ENCODE data around the gene BSG.
A peak's percentile ranks its signal among the peaks of the same experiment; 100 is the strongest.

Gene BSG

DNA sequence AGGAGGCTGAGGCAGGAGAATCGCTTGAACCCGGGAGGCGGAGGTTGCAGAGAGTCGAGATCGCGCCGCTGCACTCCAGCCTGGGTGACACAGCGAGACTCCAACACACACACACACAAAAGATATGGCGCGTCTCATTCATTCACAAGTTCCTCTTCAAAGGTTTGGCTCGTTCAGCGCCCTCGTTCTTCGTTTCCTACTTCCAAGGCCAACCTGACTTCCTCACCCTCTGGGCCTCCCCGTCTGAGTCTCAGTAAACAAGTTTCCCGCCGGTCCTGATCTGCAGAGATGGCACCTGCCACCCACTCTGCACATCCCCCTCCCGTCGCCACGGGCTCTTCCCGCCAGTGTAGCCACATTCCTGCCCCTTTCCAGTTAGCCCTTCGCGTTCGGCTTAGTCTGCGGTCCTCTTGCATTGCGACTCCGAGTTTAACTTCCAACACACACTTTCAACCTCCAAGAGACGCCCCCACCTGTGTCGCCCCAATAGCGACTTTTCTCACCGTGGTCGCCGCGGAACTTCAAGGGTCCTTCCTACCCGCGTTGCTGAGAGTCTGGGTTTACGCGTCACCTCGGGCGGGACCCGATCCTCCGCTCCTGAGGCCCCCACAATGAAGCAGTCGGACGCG is 1.3 kb upstream of the BSG start (continued):
- TF ChIP-seq, protein P1, sequence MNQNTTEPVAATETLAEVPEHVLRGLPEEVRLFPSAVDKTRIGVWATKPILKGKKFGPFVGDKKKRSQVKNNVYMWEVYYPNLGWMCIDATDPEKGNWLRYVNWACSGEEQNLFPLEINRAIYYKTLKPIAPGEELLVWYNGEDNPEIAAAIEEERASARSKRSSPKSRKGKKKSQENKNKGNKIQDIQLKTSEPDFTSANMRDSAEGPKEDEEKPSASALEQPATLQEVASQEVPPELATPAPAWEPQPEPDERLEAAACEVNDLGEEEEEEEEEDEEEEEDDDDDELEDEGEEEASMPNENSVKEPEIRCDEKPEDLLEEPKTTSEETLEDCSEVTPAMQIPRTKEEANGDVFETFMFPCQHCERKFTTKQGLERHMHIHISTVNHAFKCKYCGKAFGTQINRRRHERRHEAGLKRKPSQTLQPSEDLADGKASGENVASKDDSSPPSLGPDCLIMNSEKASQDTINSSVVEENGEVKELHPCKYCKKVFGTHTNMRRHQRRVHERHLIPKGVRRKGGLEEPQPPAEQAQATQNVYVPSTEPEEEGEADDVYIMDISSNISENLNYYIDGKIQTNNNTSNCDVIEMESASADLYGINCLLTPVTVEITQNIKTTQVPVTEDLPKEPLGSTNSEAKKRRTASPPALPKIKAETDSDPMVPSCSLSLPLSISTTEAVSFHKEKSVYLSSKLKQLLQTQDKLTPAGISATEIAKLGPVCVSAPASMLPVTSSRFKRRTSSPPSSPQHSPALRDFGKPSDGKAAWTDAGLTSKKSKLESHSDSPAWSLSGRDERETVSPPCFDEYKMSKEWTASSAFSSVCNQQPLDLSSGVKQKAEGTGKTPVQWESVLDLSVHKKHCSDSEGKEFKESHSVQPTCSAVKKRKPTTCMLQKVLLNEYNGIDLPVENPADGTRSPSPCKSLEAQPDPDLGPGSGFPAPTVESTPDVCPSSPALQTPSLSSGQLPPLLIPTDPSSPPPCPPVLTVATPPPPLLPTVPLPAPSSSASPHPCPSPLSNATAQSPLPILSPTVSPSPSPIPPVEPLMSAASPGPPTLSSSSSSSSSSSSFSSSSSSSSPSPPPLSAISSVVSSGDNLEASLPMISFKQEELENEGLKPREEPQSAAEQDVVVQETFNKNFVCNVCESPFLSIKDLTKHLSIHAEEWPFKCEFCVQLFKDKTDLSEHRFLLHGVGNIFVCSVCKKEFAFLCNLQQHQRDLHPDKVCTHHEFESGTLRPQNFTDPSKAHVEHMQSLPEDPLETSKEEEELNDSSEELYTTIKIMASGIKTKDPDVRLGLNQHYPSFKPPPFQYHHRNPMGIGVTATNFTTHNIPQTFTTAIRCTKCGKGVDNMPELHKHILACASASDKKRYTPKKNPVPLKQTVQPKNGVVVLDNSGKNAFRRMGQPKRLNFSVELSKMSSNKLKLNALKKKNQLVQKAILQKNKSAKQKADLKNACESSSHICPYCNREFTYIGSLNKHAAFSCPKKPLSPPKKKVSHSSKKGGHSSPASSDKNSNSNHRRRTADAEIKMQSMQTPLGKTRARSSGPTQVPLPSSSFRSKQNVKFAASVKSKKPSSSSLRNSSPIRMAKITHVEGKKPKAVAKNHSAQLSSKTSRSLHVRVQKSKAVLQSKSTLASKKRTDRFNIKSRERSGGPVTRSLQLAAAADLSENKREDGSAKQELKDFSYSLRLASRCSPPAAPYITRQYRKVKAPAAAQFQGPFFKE (tag by site-specific recombination; IDR thresholded peaks at IDR 0.05; ENCODE audit: borderline replicate concordance), result no peak
- no peak for TF ChIP-seq ZNF350 (tag by site-specific recombination; IDR thresholded peaks at IDR 0.05)
- no peak for TF ChIP-seq ZNF530 (tag by site-specific recombination; IDR thresholded peaks at IDR 0.05; ENCODE audit: low read depth)
- TF ChIP-seq ZNF624 (tag by site-specific recombination; IDR thresholded peaks at IDR 0.05), result no peak
- no peak for TF ChIP-seq ZNF514 (tag by site-specific recombination; IDR thresholded peaks at IDR 0.05)
- no peak for TF ChIP-seq ZNF610 (tag by site-specific recombination; IDR thresholded peaks at IDR 0.05; ENCODE audit: borderline replicate concordance)
- no peak for TF ChIP-seq ZNF549 (tag by site-specific recombination; IDR thresholded peaks at IDR 0.05)
- TF ChIP-seq ZNF776 (tag by site-specific recombination; IDR thresholded peaks at IDR 0.05; ENCODE audit: borderline replicate concordance), result no peak
- TF ChIP-seq, protein P2, sequence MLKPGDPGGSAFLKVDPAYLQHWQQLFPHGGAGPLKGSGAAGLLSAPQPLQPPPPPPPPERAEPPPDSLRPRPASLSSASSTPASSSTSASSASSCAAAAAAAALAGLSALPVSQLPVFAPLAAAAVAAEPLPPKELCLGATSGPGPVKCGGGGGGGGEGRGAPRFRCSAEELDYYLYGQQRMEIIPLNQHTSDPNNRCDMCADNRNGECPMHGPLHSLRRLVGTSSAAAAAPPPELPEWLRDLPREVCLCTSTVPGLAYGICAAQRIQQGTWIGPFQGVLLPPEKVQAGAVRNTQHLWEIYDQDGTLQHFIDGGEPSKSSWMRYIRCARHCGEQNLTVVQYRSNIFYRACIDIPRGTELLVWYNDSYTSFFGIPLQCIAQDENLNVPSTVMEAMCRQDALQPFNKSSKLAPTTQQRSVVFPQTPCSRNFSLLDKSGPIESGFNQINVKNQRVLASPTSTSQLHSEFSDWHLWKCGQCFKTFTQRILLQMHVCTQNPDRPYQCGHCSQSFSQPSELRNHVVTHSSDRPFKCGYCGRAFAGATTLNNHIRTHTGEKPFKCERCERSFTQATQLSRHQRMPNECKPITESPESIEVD (tag by site-specific recombination; IDR thresholded peaks at IDR 0.05), result no peak
- TF ChIP-seq ZSCAN16 (tag by site-specific recombination; IDR thresholded peaks at IDR 0.05), result no peak
- TF ChIP-seq GLIS1 (tag by site-specific recombination; IDR thresholded peaks at IDR 0.05), result no peak
- TF ChIP-seq, protein P3, sequence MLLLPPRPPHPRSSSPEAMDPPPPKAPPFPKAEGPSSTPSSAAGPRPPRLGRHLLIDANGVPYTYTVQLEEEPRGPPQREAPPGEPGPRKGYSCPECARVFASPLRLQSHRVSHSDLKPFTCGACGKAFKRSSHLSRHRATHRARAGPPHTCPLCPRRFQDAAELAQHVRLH (tag by site-specific recombination; IDR thresholded peaks at IDR 0.05), result no peak
- TF ChIP-seq ZFHX2 (tag by site-specific recombination; conservative IDR thresholded peaks at IDR 0.05), result peak; percentile 63; the same call in 1 of the 2 replicates
- TF ChIP-seq ZNF596 (tag by site-specific recombination; IDR thresholded peaks at IDR 0.05), result peak; percentile 40; the same call in 1 of the 2 replicates
- TF ChIP-seq ZBTB1 (tag by site-specific recombination; IDR thresholded peaks at IDR 0.05), result no peak
- no peak for TF ChIP-seq KLF10 (tag by site-specific recombination; IDR thresholded peaks at IDR 0.05)
- TF ChIP-seq ZNF707 (tag by site-specific recombination; IDR thresholded peaks at IDR 0.05), result no peak
- no peak for TF ChIP-seq ZNF521 (tag by site-specific recombination; IDR thresholded peaks at IDR 0.05)
- no peak for TF ChIP-seq ZNF571 (tag by site-specific recombination; IDR thresholded peaks at IDR 0.05)
- no peak for TF ChIP-seq ZNF585B (tag by site-specific recombination; IDR thresholded peaks at IDR 0.05)
- TF ChIP-seq, protein P4, sequence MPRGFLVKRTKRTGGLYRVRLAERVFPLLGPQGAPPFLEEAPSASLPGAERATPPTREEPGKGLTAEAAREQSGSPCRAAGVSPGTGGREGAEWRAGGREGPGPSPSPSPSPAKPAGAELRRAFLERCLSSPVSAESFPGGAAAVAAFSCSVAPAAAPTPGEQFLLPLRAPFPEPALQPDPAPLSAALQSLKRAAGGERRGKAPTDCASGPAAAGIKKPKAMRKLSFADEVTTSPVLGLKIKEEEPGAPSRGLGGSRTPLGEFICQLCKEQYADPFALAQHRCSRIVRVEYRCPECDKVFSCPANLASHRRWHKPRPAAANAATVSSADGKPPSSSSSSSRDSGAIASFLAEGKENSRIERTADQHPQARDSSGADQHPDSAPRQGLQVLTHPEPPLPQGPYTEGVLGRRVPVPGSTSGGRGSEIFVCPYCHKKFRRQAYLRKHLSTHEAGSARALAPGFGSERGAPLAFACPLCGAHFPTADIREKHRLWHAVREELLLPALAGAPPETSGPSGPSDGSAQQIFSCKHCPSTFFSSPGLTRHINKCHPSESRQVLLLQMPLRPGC (tag by site-specific recombination; IDR thresholded peaks at IDR 0.05), result peak; percentile 59
- TF ChIP-seq OSR2 (tag by site-specific recombination; IDR thresholded peaks at IDR 0.05), result no peak
- TF ChIP-seq ZNF169 (tag by site-specific recombination; IDR thresholded peaks at IDR 0.05), result no peak
- TF ChIP-seq, protein P5, sequence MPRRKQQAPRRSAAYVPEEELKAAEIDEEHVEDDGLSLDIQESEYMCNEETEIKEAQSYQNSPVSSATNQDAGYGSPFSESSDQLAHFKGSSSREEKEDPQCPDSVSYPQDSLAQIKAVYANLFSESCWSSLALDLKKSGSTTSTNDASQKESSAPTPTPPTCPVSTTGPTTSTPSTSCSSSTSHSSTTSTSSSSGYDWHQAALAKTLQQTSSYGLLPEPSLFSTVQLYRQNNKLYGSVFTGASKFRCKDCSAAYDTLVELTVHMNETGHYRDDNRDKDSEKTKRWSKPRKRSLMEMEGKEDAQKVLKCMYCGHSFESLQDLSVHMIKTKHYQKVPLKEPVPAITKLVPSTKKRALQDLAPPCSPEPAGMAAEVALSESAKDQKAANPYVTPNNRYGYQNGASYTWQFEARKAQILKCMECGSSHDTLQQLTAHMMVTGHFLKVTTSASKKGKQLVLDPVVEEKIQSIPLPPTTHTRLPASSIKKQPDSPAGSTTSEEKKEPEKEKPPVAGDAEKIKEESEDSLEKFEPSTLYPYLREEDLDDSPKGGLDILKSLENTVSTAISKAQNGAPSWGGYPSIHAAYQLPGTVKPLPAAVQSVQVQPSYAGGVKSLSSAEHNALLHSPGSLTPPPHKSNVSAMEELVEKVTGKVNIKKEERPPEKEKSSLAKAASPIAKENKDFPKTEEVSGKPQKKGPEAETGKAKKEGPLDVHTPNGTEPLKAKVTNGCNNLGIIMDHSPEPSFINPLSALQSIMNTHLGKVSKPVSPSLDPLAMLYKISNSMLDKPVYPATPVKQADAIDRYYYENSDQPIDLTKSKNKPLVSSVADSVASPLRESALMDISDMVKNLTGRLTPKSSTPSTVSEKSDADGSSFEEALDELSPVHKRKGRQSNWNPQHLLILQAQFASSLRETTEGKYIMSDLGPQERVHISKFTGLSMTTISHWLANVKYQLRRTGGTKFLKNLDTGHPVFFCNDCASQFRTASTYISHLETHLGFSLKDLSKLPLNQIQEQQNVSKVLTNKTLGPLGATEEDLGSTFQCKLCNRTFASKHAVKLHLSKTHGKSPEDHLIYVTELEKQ (tag by site-specific recombination; IDR thresholded peaks at IDR 0.05; ENCODE audit: borderline replicate concordance), result no peak
- TF ChIP-seq ZNF37A (tag by site-specific recombination; IDR thresholded peaks at IDR 0.05), result no peak
- TF ChIP-seq TRIM28 (IDR thresholded peaks at IDR 0.05; ENCODE audit: borderline replicate concordance, low read length), result 0 out of 2 replicates have a peak, but pooled peaks have one; percentile 18
- no peak for TF ChIP-seq ZNF155 (tag by site-specific recombination; IDR thresholded peaks at IDR 0.05)
- no peak for TF ChIP-seq ZNF654 (tag by site-specific recombination; IDR thresholded peaks at IDR 0.05; ENCODE audit: low read depth)
- TF ChIP-seq ZNF785 (tag by site-specific recombination; IDR thresholded peaks at IDR 0.05), result 0 out of 2 replicates have a peak, but pooled peaks have one; percentile 9
